Mesenteric fat pad (tissue), 1 donor: ENCODE results near the gene NPIPA7. TPM values are rescaled to one million over a fixed set of nuclear protein-coding genes. Genes with fewer than 3 reads are reported as not detected.
A peak's percentile ranks its signal among the peaks of the same experiment; 100 is the strongest.
"Not testable (repeated sequence)": the region's sequence is repeated elsewhere in the genome, so short reads cannot be mapped to it uniquely, and the experiment has no call there.

Experiments used
- DNase-seq: peaks from one replicate; pipeline ENCODE4 v3.0.0-alpha.2; 2020; ENCODE audit warnings: low spot score
- long read RNA-seq: library from polyadenylated mRNA; unstranded; transcript quantifications from one replicate; pipeline ENCODE4 v2.0.0, GENCODE V29; 2020
- total RNA-seq: library from RNA; stranded (reverse); fragmentation: NEBNext Ultra II Directional; extraction: Animal tissue kit (Norgen Biotek cat#: 25700); gene quantifications from one replicate; pipeline ENCODE4 v1.2.1, GENCODE V29; 2021
- donor health status: DM: yes; HTN: yes; CAD: no.

Gene NPIPA7
- 7.8 TPM for total RNA-seq
- long read RNA-seq, result 0 reads

GRCh38 chr16:16378840-16379239, at the start of gene NPIPA7:
NPIPA7 (plus strand) TSS chr16:16379140; CDS start chr16:16379245, 105 bp downstream.
- not testable (repeated sequence) for DNase-seq

DNA sequence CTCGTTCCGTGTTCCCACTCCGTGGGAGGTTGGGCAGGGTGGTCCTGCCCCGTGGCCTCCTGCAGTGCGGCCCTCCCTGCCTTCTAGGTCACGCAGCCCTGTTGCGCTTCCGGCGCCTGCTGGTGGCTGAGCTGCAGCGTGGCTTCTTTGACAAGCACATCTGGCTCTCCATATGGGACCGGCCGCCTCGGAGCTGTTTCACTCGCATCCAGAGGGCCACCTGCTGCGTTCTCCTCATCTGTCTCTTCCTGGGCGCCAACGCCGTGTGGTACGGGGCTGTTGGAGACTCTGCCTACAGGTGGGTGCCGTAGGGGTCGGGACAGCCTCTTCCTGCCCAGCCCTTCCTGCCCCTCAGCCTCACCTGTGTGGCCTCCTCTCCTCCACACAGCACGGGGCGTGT, 47.5 kb upstream of the NPIPA7 start:
- DNase-seq, result peak; percentile 12

DNA sequence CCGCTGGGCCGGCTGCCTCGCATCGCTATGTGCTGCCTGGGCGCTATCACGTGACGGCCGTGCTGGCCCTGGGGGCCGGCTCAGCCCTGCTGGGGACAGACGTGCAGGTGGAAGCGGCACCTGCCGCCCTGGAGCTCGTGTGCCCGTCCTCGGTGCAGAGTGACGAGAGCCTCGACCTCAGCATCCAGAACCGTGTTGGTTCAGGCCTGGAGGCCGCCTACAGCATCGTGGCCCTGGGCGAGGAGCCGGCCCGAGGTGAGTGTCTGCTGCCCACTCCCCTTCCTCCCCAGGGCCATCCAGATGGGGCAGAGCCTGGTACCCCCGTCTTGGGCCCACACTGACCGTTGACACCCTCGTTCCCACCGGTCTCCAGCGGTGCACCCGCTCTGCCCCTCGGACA, 21.4 kb upstream of the NPIPA7 start:
- peak; percentile 53 for DNase-seq

DNA sequence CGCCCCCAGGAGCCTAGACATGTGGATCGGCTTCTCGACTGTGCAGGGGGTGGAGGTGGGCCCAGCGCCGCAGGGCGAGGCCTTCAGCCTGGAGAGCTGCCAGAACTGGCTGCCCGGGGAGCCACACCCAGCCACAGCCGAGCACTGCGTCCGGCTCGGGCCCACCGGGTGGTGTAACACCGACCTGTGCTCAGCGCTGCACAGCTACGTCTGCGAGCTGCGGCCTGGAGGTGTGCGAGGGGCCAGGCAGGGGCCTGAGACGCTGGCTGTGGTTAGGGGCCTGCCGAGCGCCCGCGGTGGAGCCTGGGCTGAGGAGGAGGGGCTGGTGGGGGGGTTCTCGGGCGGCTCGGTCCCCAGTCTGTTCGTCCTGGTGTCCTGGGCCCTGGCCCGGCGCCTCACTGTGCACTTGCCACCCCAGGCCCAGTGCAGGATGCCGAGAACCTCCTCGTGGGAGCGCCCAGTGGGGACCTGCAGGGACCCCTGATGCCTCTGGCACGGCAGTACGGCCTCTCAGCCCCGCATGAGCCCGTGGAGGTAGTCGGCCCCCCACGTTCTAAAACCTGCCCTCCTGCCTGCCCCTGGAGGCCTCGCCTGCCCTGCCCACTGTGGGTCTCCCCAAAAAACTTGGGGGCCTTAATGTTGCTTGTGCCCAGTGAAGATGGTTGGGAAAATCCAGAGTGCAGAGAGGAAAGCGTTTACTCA, 20.2 kb upstream of the NPIPA7 start:
- DNase-seq, result peak; percentile 20

DNA sequence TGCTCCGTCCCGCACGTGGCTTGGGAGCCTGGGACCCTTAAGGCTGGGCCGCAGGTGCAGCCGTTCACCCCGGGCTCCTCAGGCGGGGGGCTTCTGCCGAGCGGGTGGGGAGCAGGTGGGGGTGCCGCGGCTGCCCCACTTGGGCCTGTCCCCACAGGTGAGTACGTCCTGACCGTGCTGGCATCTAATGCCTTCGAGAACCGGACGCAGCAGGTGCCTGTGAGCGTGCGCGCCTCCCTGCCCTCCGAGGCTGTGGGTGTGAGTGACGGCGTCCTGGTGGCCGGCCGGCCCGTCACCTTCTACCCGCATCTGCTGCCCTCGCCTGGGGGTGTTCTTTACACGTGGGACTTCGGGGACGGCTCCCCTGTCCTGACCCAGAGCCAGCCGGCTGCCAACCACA, 15.3 kb upstream of the NPIPA7 start:
- peak; percentile 43 for DNase-seq

- DNase-seq, result not testable (repeated sequence)
These were observed 14.8 kb upstream of the NPIPA7 start for GRCh38 chr16:16364100-16364499.

- DNase-seq, result peak; percentile 45
These were observed 14.2 kb upstream of the NPIPA7 start for GRCh38 chr16:16364701-16365100.

DNA sequence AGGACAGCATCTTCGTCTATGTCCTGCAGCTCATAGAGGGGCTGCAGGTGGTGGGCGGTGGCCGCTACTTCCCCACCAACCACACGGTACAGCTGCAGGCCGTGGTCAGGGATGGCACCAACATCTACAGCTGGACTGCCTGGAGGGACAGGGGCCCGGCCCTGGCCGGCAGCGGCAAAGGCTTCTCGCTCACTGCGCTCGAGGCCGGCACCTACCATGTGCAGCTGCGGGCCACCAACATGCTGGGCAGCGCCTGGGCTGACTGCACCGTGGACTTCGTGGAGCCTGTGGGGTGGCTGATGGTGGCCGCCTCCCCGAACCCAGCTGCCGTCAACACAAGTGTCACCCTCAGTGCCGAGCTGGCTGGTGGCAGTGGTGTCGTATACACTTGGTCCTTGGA, 13.6 kb upstream of the NPIPA7 start:
- peak; percentile 89 for DNase-seq

- DNase-seq, result peak; percentile 75
These were observed 13.1 kb upstream of the NPIPA7 start for GRCh38 chr16:16365851-16366250.

DNA sequence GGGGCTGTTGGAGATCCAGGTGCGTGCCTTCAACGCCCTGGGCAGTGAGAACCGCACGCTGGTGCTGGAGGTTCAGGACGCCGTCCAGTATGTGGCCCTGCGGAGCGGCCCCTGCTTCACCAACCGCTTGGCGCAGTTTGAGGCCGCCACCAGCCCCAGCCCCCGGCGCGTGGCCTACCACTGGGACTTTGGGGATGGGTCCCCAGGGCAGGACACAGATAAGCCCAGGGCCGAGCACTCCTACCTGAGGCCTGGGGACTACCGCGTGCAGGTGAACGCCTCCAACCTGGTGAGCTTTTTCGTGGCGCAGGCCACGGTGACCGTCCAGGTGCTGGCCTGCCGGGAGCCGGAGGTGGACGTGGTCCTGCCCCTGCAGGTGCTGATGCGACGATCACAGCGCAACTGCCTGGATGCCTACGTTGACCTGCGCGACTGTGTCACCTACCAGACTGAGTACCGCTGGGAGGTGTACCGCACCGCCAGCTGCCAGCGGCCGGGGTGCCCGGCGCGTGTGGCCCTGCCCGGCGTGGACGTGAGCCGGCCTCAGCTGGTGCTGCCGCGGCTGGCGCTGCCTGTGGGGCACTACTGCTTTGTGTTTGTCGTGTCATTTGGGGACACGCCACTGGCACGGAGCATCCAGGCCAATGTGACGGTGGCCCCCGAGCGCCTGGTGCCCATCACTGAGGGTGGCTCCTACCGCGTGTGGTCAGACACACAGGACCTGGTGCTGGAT, 12.2 kb upstream of the NPIPA7 start:
- DNase-seq, result peak; percentile 88

DNA sequence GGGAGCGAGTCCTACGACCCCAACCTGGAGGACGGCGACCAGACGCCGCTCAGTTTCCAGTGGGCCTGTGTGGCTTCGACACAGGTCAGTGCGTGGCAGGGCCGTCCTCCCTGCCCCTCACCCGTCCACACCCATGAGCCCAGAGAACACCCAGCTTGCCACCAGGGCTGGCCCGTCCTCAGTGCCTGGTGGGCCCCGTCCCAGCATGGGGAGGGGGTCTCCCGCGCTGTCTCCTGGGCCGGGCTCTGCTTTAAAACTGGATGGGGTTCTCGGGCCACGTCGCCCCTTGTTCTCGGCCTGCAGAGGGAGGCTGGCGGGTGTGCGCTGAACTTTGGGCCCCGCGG, 11.7 kb upstream of the NPIPA7 start:
- DNase-seq, result not testable (repeated sequence)

- peak; percentile 72 for DNase-seq
These were observed 9.7 kb upstream of the NPIPA7 start for GRCh38 chr16:16369081-16369856.

DNA sequence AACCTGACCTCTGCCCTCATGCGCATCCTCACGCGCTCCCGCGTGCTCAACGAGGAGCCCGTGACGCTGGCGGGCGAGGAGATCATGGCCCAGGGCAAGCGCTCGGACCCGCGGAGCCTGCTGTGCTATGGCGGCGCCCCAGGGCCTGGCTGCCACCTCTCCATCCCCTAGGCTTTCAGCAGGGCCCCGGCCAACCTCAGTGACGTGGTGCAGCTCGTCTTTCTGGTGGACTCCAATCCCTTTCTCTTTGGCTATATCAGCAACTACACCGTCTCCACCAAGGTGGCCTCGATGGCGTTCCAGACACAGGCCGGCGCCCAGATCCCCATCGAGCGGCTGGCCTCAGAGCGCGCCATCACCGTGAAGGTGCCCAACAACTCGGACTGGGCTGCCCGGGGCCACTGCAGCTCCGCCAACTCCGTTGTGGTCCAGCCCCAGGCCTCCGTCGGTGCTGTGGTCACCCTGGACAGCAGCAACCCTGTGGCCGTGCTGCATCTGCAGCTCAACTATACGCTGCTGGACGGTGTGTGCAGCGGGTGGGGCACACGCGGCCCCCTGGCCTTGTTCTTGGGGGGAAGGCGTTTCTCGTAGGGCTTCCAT, 7.7 kb upstream of the NPIPA7 start:
- DNase-seq, result peak; percentile 81

DNA sequence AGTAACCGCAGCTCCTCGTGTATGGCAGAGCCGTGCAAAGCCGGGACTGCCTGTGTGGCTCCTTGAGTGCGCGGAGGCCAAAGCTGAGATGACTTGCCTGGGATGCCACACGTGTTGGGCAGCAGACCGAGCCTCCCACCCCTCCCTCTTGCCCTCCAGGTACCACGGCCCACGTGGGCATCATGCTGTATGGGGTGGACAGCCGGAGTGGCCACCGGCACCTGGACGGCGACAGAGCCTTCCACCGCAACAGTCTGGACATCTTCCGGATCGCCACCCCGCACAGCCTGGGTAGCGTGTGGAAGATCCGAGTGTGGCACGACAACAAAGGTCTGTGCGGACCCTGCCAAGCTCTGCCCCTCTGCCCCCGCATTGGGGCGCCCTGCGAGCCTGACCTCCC, 4.7 kb upstream of the NPIPA7 start:
- peak; percentile 35 for DNase-seq

GRCh38 chr16:16399685-16400084, 20.7 kb downstream of the NPIPA7 start:
- DNase-seq, result not testable (repeated sequence)

- not testable (repeated sequence) for DNase-seq
These were observed 23.4 kb downstream of the NPIPA7 start for GRCh38 chr16:16402333-16402732.

DNA sequence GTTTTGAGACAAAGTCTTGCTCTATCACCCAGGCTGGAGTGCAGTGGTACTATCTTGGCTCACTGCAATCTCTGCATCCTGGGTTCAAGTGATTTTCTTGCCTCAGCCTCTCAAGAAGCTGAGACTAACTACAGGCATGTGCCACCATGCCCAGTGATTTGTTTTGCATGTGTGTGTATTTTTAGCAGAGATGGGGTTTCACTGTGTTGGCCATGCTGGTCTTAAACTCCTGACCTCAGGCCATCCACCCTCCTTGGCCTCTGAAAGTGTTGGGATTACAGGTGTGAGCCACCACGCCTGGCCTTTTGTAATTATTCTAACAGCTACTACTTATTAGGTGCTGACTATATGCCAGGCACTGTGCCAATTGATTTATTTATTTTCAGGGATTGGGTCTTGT, 25.3 kb downstream of the NPIPA7 start:
- not testable (repeated sequence) for DNase-seq

- not testable (repeated sequence) for DNase-seq
These were observed 26.5 kb downstream of the NPIPA7 start for GRCh38 chr16:16405421-16405820.

DNA sequence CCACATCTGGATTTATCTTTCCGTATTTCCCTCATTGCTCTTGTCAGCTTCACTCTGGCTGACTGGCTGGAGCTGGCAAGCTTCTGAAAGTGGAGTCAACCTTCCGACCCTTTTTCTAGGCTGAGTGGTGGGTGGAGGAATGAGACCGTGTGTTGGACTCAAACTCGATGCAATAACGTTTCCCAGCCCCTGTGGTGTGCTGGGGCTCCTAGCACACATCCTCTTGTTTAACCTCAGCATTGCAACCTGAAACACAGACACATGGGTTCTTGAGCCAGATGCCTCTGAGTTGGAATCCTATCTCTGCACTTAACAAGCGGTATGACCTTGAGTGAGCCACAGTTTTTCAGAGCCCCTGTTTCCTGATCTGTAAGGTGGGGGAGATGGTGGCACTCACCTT, 29.5 kb downstream of the NPIPA7 start:
- not testable (repeated sequence) for DNase-seq

DNA sequence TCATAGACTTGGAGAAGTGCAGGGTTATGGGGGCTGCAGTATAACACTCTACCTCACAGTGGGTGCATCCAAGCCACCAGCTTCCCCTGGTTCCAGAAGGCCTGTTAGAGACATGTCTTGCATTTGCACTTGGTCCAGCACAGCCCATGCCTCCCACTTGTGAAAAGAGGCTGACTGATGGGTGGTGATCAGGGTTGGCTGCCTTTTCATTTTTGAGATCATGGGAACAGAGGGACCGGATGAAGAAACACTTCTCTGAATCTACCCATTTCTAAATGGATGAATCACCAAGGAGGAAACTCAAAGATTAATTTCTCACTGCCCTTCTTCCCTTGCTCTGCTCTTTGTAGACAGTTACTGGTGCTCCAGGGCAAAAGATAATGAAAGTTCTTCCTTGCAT, 34.8 kb downstream of the NPIPA7 start:
- DNase-seq, result not testable (repeated sequence)

- not testable (repeated sequence) for DNase-seq
These were observed 38.1 kb downstream of the NPIPA7 start for GRCh38 chr16:16417071-16417470.
